ENCODE data around the gene USP44.

USP44 gene

GRCh38 chr12:95532851-95533250, 18.4 kb downstream of the USP44 start:
- TF ChIP-seq CTCF (IDR thresholded peaks at IDR 0.05), result no peak

- TF ChIP-seq CTCF (IDR thresholded peaks at IDR 0.05), result no peak
These were observed 21.5 kb downstream of the USP44 start for GRCh38 chr12:95529693-95530225.

GRCh38 chr12:95528431-95528830, 22.8 kb downstream of the USP44 start:
- no peak for TF ChIP-seq CTCF (IDR thresholded peaks at IDR 0.05)

GRCh38 chr12:95522692-95523091, 28.6 kb downstream of the USP44 start:
- TF ChIP-seq CTCF (IDR thresholded peaks at IDR 0.05), result no peak

- TF ChIP-seq CTCF (IDR thresholded peaks at IDR 0.05), result no peak
These were observed 30.5 kb downstream of the USP44 start for GRCh38 chr12:95520816-95521215.

GRCh38 chr12:95518944-95519343, 32.3 kb downstream of the USP44 start:
- no peak for TF ChIP-seq CTCF (IDR thresholded peaks at IDR 0.05)

- no peak for TF ChIP-seq CTCF (IDR thresholded peaks at IDR 0.05)
These were observed 34.0 kb downstream of the USP44 start for GRCh38 chr12:95517246-95517645.

- TF ChIP-seq CTCF (IDR thresholded peaks at IDR 0.05), result no peak
These were observed 34.5 kb downstream of the USP44 start for GRCh38 chr12:95516757-95517156.

Data from LNCAP (cell line).